BJ (cell line): ENCODE data around the gene PARP4. TPM values are rescaled to one million over a fixed set of nuclear protein-coding genes. Genes with fewer than 3 reads are reported as not detected.

Experiments used
- CTCF ChIA-PET: fragments of 350-600 bp; formaldehyde crosslinking; extraction: SDS; loops from one replicate; lab custom pipeline; 2021; ENCODE audit warnings: antibody characterized with exemption, inconsistent platforms; lab: Yijun Ruan, JAX
- POLR2A ChIA-PET: fragments of 300-600 bp; sonication (Branson Sonifier 250); formaldehyde crosslinking; extraction: SDS; loops from one replicate; lab custom pipeline; 2021; ENCODE audit warnings: antibody characterized with exemption; lab: Charles Lee
- DNase-seq: peaks from one replicate; pipeline ENCODE4 v3.0.0-alpha.2; 2011; ENCODE audit warnings: low read depth
- H3K27me3 ChIP-seq: 2 replicates; pipeline ENCODE4 v1.6.0; 2011; ENCODE audit warnings: low read length; ENCODE audit not compliant: control insufficient read depth, insufficient read depth
- H3K36me3 ChIP-seq: 2 replicates; pipeline ENCODE4 v1.5.1; 2011; ENCODE audit warnings: low read length; ENCODE audit not compliant: control insufficient read depth, insufficient read depth
- H3K4me3 ChIP-seq: 2 replicates; pipeline ENCODE4 v1.5.1; 2011; ENCODE audit warnings: low read depth, mild to moderate bottlenecking, control low read depth, low read length
- polyA plus RNA-seq: library from polyadenylated mRNA; depleted of rRNA; stranded (reverse); fragments of >200 nt; gene quantifications from 2 replicates; pipeline ENCODE4 v1.2.3, GENCODE V29; 2011
- TF ChIP-seq, protein P1 (sequence below): IDR thresholded peaks from 2 replicates; pipeline ENCODE4 v1.5.1; 2011; ENCODE audit warnings: low read depth, mild to moderate bottlenecking, control low read depth, inconsistent platforms, low read length, moderate library complexity; ENCODE audit not compliant: insufficient read depth

The PARP4 gene
- polyA plus RNA-seq, 1 experiment: 46.5 TPM

DNA sequence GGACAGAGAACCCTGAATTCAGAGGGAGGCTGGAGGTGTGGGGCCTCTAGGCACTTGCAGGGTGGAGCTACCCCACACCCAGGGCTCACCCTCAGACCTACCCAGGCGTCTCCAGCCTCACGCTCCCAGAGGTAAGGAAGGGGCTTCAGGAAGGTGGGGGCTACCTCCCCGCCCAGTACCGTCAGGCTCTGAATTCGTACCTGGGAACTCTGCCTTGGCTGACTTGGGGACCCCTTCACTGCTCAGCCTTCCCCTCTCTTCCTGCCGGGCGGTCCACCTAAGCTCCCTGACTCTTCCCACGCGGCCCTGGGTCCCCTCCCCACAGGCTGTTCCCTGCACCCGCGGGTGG, 28.5 kb upstream of the PARP4 start:
- no peak for DNase-seq
- TF ChIP-seq, protein P1, sequence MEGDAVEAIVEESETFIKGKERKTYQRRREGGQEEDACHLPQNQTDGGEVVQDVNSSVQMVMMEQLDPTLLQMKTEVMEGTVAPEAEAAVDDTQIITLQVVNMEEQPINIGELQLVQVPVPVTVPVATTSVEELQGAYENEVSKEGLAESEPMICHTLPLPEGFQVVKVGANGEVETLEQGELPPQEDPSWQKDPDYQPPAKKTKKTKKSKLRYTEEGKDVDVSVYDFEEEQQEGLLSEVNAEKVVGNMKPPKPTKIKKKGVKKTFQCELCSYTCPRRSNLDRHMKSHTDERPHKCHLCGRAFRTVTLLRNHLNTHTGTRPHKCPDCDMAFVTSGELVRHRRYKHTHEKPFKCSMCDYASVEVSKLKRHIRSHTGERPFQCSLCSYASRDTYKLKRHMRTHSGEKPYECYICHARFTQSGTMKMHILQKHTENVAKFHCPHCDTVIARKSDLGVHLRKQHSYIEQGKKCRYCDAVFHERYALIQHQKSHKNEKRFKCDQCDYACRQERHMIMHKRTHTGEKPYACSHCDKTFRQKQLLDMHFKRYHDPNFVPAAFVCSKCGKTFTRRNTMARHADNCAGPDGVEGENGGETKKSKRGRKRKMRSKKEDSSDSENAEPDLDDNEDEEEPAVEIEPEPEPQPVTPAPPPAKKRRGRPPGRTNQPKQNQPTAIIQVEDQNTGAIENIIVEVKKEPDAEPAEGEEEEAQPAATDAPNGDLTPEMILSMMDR: no peak
- POLR2A ChIA-PET: no interaction called here
- peaks cover 5% of the 10 kb centered on the region for H3K27me3 ChIP-seq
- CTCF ChIA-PET: no interaction called here
- no peaks in the 10 kb centered on the region for H3K36me3 ChIP-seq
- H3K4me3 ChIP-seq: no peak overlapping the region

DNA sequence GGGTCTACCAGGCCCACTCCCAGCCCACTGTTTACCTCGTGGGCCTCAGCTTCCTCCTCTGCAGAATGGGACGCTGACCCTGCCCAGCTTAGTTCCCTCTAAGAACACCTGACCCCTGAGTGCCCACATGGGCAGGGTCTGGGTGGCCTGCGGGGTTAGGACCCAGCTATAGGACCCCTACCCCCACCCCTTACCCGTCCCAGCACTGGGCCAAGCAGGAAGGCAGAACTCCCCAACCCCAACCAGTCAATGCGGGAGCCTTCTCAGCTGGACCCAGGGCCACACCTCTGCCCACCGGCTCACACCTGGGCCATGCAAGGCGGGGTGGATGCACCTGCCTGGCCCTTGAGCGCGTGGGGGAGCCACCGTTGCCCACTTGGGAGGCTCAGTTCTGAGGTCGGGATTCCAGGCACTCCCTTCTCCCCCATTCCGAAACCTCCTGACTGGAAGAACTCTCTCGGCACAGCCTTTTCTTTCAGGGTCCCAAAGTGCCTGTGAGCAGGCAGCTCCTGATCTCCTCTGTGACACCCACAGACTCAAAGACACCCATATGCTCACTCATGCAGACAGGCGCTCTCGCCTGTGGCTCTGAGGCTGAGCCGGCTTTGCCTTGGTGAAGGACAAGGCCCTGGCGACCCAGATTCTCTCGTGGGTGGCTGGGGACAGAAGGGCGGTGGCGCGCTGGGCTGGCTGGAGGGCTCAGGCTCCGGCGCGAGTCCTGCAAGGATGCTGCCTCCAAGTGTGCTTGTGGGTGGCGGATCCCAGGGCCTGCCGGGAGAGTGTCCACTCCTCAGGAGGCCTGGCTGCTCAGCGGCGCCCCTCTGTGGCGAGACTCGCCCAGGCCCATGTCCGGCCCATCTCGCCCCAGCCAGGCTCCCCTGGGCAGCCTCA, 27.9 kb upstream of the PARP4 start:
- POLR2A ChIA-PET: no interaction called here

DNA sequence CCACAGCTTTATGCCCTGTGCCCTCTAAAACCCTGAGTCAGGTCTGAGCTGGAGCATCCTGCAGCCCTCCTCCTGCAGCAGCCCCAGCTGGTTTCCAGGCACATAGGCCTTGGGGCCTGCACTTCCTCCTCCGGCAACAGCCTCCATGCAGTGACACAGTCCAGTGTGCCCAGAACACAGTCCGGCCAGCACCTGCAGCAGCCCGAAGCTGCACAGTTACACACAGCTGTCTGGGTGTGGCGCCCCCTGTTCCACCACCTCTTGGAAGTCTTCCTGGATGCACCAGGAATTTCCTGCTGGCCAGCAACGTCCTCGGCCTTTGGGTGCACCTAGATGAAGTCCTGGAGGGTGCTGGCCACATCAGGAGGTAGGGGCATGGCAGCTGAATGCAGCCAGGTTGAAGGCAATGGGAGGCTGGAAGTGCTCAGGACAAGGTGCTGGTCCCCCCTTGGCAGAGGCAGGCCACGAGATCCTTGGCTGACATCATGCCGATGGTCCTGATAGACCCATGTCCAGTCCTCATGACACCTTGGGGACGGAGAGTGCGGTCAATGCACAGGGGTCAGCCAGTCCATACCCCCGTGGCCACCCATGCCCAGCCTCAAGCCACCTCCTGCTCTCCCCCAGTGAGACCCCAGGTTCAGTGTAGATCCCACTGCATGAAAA, 27.1 kb upstream of the PARP4 start:
- TF ChIP-seq, protein P1: no peak
- DNase-seq: no peak
- CTCF ChIA-PET: interaction anchor here (1.4 kb wide), 1 partner anchor 11 kb away, joined by 4 read pairs; no protein-coding TSS in a partner anchor
- POLR2A ChIA-PET: no interaction called here
- Histone ChIP-seq H3K27me3 (peaks cover 7% of the 10 kb centered on the region), H3K36me3 (no peaks in the 10 kb centered on the region), H3K4me3 (no peak overlapping the region)

More for the DNA sequence above, 27.9 kb upstream of the PARP4 start:
- no peak for DNase-seq
- H3K27me3 ChIP-seq: peaks cover 7% of the 10 kb centered on the region
- H3K4me3 ChIP-seq: no peak overlapping the region
- H3K36me3 ChIP-seq: no peaks in the 10 kb centered on the region
- CTCF ChIA-PET: no interaction called here
- TF ChIP-seq, protein P1: no peak

DNA sequence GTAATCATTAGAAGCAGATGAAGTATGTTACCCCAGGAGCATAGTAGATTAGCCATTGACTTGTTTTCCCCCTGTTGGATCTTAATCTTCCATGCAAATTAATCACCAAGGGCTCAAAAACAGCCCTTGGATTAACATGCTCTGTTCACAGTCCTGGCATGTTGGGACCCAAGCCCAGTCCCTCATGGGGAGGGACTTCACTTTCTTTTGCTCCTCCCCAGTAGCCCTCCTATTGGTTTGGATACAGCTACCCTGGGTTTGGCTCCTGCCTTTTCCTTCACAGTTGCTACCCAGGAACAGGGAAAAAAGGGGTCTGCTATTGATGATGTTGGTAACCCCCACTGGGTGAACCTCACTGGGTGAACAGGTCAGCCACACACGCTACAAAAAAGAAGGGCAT, 16.9 kb upstream of the PARP4 start:
- TF ChIP-seq, protein P1: no peak
- H3K27me3 ChIP-seq: no peaks in the 10 kb centered on the region
- POLR2A ChIA-PET: no interaction called here
- DNase-seq: no peak
- no peak overlapping the region for H3K4me3 ChIP-seq
- no peaks in the 10 kb centered on the region for H3K36me3 ChIP-seq
- CTCF ChIA-PET: interaction anchor here (0.8 to 1.4 kb wide), 2 partner anchors 9 kb away, joined by 4 read pairs; no protein-coding TSS in a partner anchor

DNA sequence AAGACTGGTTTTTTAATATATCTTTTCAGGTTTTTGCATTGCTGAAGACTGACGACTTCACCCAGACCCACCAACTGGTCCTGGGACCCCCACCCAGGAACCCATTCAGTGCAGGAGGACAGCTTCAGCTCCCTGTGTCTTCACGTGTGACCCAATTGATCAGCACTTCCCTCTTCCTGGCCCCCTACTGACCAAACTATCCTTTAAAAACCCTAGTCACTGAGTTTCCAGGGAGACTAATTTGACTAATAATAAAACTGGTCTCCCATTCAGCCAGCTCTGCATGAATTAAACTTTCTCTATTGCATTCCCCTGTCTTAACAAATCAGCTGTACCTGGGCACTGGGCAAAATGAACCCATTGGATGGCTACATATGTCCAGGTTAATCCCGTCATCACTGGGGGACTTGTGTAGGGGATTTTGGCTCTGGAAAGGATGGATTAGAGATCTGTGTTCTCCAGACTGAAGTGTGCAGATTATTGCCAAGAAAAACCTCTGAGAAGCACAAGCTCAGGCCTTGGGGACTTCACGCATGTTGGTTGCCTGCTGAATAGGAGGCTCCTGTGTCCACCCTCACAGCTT, 16.3 kb upstream of the PARP4 start:
- H3K4me3 ChIP-seq: no peak overlapping the region
- ChIA-PET POLR2A (no interaction called here), CTCF (interaction anchor here (0.8 to 1.4 kb wide), 2 partner anchors 9 to 10 kb away, joined by 4 read pairs; no protein-coding TSS in a partner anchor)
- TF ChIP-seq, protein P1: no peak
- no peaks in the 10 kb centered on the region for H3K36me3 ChIP-seq
- no peak for DNase-seq
- H3K27me3 ChIP-seq: no peaks in the 10 kb centered on the region
